ENCODE results near the gene SCAMP2.
A peak's percentile ranks its signal among the peaks of the same experiment; 100 is the strongest.

The SCAMP2 gene

DNA sequence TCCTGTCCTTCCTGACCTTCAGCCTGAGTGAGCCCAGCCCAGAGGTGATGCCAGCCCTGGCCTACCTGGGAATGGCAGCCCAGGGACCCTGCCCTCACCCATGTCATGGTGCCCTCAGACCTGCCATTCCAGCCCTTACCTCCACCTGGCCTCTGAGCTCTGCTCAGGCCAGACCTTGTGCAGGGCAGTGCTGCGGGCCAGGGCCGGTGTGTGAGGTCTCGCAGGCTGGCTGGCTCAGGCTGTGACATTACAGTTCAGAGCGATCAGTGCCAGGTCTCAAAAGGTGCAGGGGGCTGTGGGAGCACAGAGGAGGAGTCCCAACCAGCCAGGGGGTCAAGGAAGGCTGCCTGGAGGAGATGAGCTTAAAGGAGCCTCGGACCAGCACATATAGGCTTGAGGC is 53.1 kb downstream of the SCAMP2 start:
- no peak for DNase-seq (ENCODE audit: low read depth in 2 of 2)

DNA sequence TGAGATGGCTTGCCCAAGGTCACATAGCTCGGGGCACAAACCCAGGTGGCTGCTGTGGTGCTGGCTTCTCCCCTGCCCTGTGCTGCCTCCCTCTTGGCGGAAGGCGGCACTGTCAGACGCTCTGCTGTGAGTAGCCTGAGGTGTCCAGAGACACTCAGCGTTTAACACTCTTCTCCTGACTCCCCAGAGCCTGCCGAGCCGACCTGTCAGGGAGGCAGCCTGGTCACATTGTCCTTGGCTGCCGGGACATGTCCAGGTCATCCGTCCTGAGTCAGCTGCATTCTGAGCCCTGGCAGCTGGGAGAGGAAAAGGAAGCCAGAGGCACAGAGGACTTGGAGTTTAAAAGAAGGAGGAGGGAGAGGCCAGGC is 55.8 kb downstream of the SCAMP2 start:
- DNase-seq (ENCODE audit: low read depth in 2 of 2), result no peak

DNA sequence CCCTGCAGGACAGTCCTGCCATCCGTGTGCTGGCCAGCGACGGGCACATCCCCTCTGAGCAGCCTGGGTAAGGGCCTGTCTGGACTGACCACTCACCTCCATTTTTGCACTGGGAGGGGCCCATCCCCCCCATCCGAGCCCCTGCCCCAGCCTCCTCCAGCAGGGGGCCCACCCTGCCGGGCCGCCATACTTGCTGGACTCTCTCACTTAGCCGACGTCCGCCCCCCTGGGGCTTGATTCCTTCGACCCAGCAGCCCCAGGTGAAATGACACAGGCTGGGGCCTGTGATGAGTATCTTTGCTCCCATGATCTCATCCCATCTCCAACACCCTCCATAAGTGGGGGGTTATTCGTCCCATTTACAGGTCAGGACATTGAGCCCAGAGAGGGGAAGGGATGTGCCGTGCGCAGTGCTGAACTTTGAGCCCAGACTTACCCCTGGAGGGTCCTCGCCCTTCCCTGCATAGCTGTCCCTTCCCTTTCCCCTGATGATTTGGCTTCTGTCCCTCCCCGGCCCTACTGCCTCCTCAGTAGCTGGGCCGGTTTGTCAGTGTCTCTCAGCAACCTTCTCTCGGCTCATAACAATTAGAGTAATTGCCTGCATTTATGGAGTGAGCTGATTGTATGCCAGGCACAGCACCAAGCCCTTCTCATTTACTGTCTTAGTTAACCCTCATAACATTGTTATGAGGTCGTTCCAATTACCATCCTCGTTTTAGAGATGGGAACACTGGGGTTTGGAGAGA is 56.4 kb downstream of the SCAMP2 start:
- DNase-seq (ENCODE audit: low read depth in 2 of 2), result no peak

DNA sequence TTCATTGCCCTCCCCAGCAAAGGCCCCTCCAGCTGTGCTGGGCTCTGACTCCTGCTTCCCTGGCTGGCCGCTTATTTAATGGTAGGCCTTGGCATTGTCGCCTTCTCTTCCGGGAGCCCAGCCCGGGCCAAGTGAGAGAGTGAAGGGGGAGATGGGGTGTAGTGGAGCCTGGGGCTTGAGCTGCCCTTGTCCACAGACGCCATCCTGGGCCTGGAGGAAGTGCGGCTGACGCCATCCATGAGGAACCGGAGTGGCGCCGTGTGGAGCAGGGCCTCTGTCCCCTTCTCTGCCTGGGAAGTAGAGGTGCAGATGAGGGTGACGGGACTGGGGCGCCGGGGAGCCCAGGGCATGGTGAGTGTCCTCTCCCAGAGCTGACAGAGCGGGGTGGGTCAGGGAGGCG is 57.2 kb downstream of the SCAMP2 start:
- DNase-seq (ENCODE audit: low read depth in 2 of 2), result no peak

DNA sequence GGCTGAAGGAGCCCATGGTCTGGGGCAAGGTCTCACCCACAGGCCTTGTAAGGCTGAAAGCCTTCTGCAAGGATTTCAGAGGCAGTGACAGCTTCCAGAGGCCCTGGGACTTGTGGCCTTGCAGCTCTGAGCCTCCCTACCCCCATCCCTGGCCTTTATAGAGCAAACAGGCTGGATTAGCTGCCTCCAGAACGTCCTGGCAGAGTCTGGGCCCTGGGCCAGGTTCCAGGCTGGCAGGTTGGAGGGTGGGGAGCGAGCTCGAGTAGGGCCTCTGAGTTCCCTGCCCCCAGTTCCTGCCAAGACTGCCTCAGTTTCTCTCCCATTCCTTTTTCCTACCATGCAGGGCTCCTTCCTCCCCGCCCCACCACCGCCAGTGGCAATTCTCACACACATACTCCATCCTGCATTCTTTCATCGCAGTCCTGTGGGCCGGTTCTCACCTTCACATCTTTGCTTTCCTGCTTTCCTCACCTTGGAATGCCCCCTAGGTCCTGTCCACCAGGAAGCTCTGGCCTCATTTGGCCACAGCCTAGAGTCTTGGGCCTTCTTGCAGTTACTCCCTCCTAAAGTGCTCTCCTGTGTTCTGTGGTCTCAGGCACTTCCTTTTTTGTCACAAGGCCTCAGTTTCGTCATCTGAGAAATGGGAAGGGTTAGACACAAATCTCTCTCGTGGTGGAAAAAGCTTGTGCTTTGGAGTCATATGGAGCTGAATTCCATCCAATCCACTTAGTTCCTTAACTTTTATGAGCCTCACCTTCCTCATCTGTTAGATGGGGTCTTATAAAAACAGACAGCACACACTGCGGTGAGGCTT is 57.8 kb downstream of the SCAMP2 start:
- DNase-seq (ENCODE audit: low read depth in 2 of 2), result no peak

- no peak for DNase-seq (ENCODE audit: low read depth in 2 of 2)
These were observed 60.6 kb downstream of the SCAMP2 start, which contains the start of gene LMAN1L for GRCh38 chr15:74812533-74812932. LMAN1L (plus strand) TSS chr15:74812835; CDS start chr15:74812855, 20 bp downstream.

GRCh38 chr15:74809956-74810355 is 63.2 kb downstream of the SCAMP2 start:
- DNase-seq (ENCODE audit: low read depth in 2 of 2), result no peak

DNA sequence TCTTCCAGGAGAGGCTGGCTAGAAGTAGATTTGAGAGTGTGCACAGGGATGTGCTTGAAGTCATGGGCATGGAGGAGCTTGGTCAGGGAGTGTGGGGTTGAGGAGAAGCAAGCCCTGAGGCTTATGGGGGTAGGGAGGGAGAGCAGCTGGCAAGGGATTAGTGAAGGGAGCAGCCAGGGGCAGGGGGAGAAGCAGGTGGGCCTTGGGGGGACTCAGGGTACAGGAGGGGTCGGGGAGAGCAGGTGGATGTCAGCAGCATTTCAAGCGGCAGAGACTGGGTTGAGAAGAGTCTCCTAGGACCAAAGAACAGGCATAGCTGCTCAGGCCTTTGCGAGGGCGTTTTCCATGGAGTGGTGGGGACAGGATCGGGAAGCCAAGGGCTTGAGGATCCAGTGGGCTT is 63.9 kb downstream of the SCAMP2 start:
- DNase-seq (ENCODE audit: low read depth in 2 of 2), result no peak

GRCh38 chr15:74808840-74809229 is 64.3 kb downstream of the SCAMP2 start:
- DNase-seq (ENCODE audit: low read depth in 2 of 2), result no peak

GRCh38 chr15:74808078-74808839 is 64.9 kb downstream of the SCAMP2 start:
- no peak for DNase-seq (ENCODE audit: low read depth in 2 of 2)

- no peak for DNase-seq (ENCODE audit: low read depth in 2 of 2)
These were observed 65.9 kb downstream of the SCAMP2 start for GRCh38 chr15:74807282-74807681.

- DNase-seq (ENCODE audit: low read depth in 2 of 2), result no peak
These were observed 68.2 kb downstream of the SCAMP2 start for GRCh38 chr15:74804935-74805334.

GRCh38 chr15:74802862-74803447 is 70.2 kb downstream of the SCAMP2 start:
- DNase-seq (ENCODE audit: low read depth in 2 of 2), result no peak

DNA sequence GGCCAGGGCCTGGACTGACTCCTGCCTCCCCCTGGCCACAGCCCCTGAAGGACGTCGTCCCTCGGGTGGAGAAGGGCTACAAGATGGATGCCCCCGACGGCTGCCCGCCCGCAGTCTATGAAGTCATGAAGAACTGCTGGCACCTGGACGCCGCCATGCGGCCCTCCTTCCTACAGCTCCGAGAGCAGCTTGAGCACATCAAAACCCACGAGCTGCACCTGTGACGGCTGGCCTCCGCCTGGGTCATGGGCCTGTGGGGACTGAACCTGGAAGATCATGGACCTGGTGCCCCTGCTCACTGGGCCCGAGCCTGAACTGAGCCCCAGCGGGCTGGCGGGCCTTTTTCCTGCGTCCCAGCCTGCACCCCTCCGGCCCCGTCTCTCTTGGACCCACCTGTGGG is 70.9 kb downstream of the SCAMP2 start:
- no peak for DNase-seq (ENCODE audit: low read depth in 2 of 2)

DNA sequence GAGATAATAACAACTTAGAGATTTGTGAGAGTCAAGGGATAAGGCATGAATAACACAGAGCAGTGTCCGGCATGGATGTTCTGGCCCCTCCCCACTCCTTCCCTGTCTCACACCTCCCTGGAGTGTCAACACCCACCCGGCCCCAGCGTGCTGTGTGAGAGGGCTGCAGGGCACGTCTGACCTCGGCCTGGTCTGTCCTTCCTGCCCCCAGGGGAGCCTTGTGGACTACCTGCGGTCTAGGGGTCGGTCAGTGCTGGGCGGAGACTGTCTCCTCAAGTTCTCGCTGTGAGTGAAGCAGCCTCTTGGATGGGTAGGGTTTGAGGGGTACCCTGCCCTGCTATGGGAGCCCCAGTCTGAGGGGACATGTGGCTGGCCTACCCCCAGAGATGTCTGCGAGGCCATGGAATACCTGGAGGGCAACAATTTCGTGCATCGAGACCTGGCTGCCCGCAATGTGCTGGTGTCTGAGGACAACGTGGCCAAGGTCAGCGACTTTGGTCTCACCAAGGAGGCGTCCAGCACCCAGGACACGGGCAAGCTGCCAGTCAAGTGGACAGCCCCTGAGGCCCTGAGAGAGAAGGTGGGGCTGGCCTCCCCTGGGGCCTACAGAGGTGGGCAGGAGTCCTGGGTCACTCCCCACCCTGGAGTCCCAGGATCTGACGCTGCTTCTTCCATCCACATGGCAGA is 71.7 kb downstream of the SCAMP2 start:
- no peak for DNase-seq (ENCODE audit: low read depth in 2 of 2)

- DNase-seq (ENCODE audit: low read depth in 2 of 2), result no peak
These were observed 72.5 kb downstream of the SCAMP2 start for GRCh38 chr15:74800559-74801094.

DNA sequence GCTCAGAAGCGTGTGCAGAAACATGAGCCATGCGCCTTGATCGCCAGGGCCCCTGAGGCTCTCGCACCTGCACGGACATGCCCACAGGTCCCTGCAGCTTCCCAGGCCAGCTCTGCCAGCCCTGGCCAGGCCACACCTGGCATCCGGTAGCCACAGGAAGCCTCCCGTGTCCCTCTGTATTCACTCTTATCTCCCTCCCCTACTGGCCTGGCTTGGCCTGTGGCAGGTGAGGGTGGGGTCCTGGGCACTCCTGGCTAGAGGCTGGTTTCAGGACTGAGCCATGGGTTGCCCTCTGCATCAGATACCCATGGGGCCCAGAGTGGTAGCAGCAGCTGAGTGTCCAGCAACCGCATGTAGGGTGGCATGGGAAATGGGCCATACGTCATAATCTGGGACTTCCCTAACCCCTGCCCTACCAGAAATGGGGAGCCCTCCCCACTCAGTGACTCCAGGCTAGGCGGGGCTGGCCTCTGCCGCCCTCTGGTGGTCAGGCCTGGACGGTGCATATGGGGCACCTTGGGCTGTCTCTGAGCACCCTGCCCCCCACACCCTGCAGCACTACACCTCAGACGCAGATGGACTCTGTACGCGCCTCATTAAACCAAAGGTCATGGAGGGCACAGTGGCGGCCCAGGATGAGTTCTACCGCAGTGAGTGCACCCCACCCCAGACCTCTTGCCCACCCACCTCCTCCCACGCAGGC is 73.2 kb downstream of the SCAMP2 start:
- peak; percentile 76 to 81 for DNase-seq (ENCODE audit: low read depth in 2 of 2)

- no peak for DNase-seq (ENCODE audit: low read depth in 2 of 2)
These were observed 73.8 kb downstream of the SCAMP2 start for GRCh38 chr15:74799255-74799855.

- no peak for DNase-seq (ENCODE audit: low read depth in 2 of 2)
These were observed 74.5 kb downstream of the SCAMP2 start for GRCh38 chr15:74798388-74799254.
